PC-9 (cell line): ENCODE measurements around the gene ANO2.

Experiments
- EZH2 ChIP-seq: fragments of 200-600 bp; sonication (generic); IDR thresholded peaks from 2 replicates; pipeline ENCODE4 v1.8.0; 2017; ENCODE audit warnings: antibody characterized with exemption, low read depth
- TF ChIP-seq, protein P1 (sequence below): fragments of 200-600 bp; sonication (generic); conservative IDR thresholded peaks from 2 replicates; pipeline ENCODE4 v1.6.1; 2017; ENCODE audit warnings: mixed run types, antibody characterized with exemption, mild to moderate bottlenecking, moderate library complexity

DNA sequence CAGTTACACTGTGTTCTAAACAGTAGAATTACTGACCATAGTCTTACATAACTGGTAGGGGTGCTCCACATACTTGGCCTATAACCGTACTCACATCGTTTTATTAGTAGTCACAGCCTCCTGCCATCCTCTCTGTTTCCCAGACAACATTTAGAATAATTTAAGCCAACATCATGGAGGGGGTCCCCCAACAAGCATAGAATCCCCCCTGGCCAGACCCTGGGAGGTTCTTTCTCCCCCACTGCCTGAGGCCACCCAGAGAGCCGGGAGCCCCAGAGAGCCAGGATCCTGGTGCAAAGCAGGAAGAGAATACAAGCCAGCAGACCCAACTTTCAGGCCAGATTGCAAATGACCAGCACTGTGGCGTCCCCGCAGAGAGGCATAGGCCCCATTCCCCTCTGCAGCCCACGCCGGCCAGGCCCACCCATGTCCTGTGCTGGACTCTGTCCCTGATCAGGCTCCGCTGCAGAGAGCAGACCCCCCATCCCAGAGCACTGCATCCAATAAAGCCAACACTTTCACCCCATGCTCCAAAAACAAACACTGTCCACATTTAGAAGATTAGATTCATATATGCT lies 317.9 kb downstream of the ANO2 start:
- TF ChIP-seq, protein P1, sequence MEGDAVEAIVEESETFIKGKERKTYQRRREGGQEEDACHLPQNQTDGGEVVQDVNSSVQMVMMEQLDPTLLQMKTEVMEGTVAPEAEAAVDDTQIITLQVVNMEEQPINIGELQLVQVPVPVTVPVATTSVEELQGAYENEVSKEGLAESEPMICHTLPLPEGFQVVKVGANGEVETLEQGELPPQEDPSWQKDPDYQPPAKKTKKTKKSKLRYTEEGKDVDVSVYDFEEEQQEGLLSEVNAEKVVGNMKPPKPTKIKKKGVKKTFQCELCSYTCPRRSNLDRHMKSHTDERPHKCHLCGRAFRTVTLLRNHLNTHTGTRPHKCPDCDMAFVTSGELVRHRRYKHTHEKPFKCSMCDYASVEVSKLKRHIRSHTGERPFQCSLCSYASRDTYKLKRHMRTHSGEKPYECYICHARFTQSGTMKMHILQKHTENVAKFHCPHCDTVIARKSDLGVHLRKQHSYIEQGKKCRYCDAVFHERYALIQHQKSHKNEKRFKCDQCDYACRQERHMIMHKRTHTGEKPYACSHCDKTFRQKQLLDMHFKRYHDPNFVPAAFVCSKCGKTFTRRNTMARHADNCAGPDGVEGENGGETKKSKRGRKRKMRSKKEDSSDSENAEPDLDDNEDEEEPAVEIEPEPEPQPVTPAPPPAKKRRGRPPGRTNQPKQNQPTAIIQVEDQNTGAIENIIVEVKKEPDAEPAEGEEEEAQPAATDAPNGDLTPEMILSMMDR: no peak
- TF ChIP-seq EZH2: no peak
